Left hindlimb (tissue), 1 donor: ENCODE measurements around the gene ANP32D.
"Not testable (repeated sequence)": the region's sequence is repeated elsewhere in the genome, so short reads cannot be mapped to it uniquely, and the experiment has no call there.

ENCODE experiments used
- DNase-seq: peaks from one replicate; pipeline ENCODE4 v3.0.0-alpha.2; 2018

ANP32D gene

GRCh38 chr12:48508987-48509386 is 36.6 kb downstream of the ANP32D start:
- no peak for DNase-seq

- DNase-seq, result no peak
These were observed 37.8 kb downstream of the ANP32D start for GRCh38 chr12:48510111-48510510.

GRCh38 chr12:48512855-48513254 is 40.5 kb downstream of the ANP32D start:
- DNase-seq, result no peak

- no peak for DNase-seq
These were observed 42.4 kb downstream of the ANP32D start for GRCh38 chr12:48514728-48515127.

GRCh38 chr12:48520381-48520780 is 48.0 kb downstream of the ANP32D start:
- not testable (repeated sequence) for DNase-seq
